ENCODE measurements around the gene BOK. TPM values are rescaled to one million over a fixed set of nuclear protein-coding genes. Genes with fewer than 3 reads are reported as not detected.

BOK gene
- total RNA-seq, 1 experiment from 2014 or later = 18.6 TPM

DNA sequence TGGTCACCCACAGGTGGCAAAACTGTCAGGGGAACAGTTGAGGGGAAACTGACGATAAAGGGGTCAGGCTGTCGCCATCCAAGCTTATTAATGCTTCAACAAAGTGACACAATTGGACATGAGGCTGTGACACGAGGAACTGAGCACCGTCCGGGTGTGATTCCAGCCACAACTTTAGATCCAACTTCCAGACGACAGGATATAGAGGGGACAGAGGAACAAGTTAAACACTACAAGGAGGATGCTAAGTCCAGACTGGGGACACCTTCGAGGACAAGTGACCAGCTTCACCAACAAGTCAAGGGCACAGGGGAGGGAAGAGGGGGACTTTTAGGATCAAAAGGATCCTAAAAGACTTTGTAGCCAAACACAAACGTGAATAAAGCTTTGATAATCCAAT lies 23.8 kb downstream of the BOK start:
- Mint-ChIP-seq H3K27me3 (ENCODE audit: insufficient read depth, unreplicated experiment) (no peaks in the 10 kb centered on the region), H3K4me3 (ENCODE audit: unreplicated experiment) (no peak overlapping the region), H3K4me1 (ENCODE audit: low read depth, unreplicated experiment) (no peaks in the 10 kb centered on the region), H3K36me3 (ENCODE audit: insufficient read depth, unreplicated experiment) (peaks cover 65% of the 10 kb centered on the region), H3K9me3 (ENCODE audit: unreplicated experiment) (peaks cover 25% of the 10 kb centered on the region), H3K27ac (ENCODE audit: unreplicated experiment) (no peak overlapping the region)
- no peaks in the 10 kb centered on the region for H3K27me3 ChIP-seq (replicated peaks; ENCODE audit: control insufficient read depth, insufficient read depth, low read length)
- no peak for DNase-seq
- H3K36me3 ChIP-seq (ENCODE audit: control insufficient read depth, insufficient read depth, low read length) = no peaks in the 10 kb centered on the region
- H3K4me1 ChIP-seq = no peaks in the 10 kb centered on the region
- BruUV-seq (replicated peaks) = no TSS peak
- ChIA-PET CTCF (no interaction called here), POLR2A (no interaction called here)
- no peak for TF ChIP-seq CTCF (IDR thresholded peaks at IDR 0.05; ENCODE audit: insufficient read depth in 1 of 2, low read depth in 1 of 2, low read length in 1 of 2, severe bottlenecking in 1 of 2, unreplicated experiment in 1 of 2)
- intact Hi-C loops (cut with micrococcal nuclease; ENCODE audit: unreplicated experiment) = no loop called here
- H3K9me3 ChIP-seq = peaks cover 10% of the 10 kb centered on the region
- H3K4me3 ChIP-seq (ENCODE audit: low read depth, low read length) = no peak overlapping the region

- Mint-ChIP-seq H3K27ac (ENCODE audit: unreplicated experiment) (no peak overlapping the region), H3K9me3 (ENCODE audit: unreplicated experiment) (peaks cover 29% of the 10 kb centered on the region), H3K27me3 (ENCODE audit: insufficient read depth, unreplicated experiment) (no peaks in the 10 kb centered on the region), H3K36me3 (ENCODE audit: insufficient read depth, unreplicated experiment) (peaks cover 65% of the 10 kb centered on the region), H3K4me3 (ENCODE audit: unreplicated experiment) (no peak overlapping the region), H3K4me1 (ENCODE audit: low read depth, unreplicated experiment) (no peaks in the 10 kb centered on the region)
- TF ChIP-seq CTCF (IDR thresholded peaks at IDR 0.05; ENCODE audit: insufficient read depth in 1 of 2, low read depth in 1 of 2, low read length in 1 of 2, severe bottlenecking in 1 of 2, unreplicated experiment in 1 of 2) = no peak
- ChIA-PET POLR2A (no interaction called here), CTCF (no interaction called here)
- Histone ChIP-seq H3K4me3 (ENCODE audit: low read depth, low read length) (no peak overlapping the region), H3K9me3 (peaks cover 10% of the 10 kb centered on the region), H3K36me3 (ENCODE audit: control insufficient read depth, insufficient read depth, low read length) (no peaks in the 10 kb centered on the region), H3K27me3 (replicated peaks; ENCODE audit: control insufficient read depth, insufficient read depth, low read length) (no peaks in the 10 kb centered on the region), H3K4me1 (no peaks in the 10 kb centered on the region)
- intact Hi-C loops (cut with micrococcal nuclease; ENCODE audit: unreplicated experiment) = no loop called here
- BruUV-seq (replicated peaks) = no TSS peak
- DNase-seq = no peak
These were observed 24.3 kb downstream of the BOK start for GRCh38 chr2:241582806-241583205.

DNA sequence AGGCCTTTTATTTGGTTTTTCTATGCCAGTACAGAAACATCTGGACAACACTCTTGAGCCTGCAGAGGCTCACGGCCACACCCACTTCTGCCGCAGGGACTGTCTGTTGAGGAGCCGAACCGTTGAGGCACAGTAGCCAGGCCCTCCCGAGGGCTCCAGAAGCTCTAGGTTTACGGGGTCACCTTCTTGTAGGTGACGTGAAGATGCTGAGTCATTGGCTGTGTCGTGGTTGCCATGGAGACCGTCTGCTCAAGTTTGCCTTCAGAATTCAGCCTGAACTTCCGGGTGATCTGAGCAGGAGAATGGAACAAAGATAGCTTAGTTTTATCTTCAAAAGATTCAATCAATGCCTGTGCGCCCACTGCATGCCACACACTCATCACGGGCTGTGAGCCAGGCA lies 25.9 kb downstream of the BOK start:
- Histone ChIP-seq H3K4me1 (no peaks in the 10 kb centered on the region), H3K36me3 (ENCODE audit: control insufficient read depth, insufficient read depth, low read length) (no peaks in the 10 kb centered on the region), H3K27me3 (replicated peaks; ENCODE audit: control insufficient read depth, insufficient read depth, low read length) (no peaks in the 10 kb centered on the region), H3K9me3 (peaks cover 10% of the 10 kb centered on the region), H3K4me3 (ENCODE audit: low read depth, low read length) (no peak overlapping the region)
- BruUV-seq (replicated peaks) = no TSS peak
- H3K36me3 Mint-ChIP-seq (ENCODE audit: insufficient read depth, unreplicated experiment) = peaks cover 69% of the 10 kb centered on the region
- no peaks in the 10 kb centered on the region for H3K27me3 Mint-ChIP-seq (ENCODE audit: insufficient read depth, unreplicated experiment)
- no peak overlapping the region for H3K27ac Mint-ChIP-seq (ENCODE audit: unreplicated experiment)
- no peaks in the 10 kb centered on the region for H3K4me1 Mint-ChIP-seq (ENCODE audit: low read depth, unreplicated experiment)
- no peak overlapping the region for H3K4me3 Mint-ChIP-seq (ENCODE audit: unreplicated experiment)
- DNase-seq = no peak
- H3K9me3 Mint-ChIP-seq (ENCODE audit: unreplicated experiment) = peaks cover 34% of the 10 kb centered on the region
- no peak for TF ChIP-seq CTCF (IDR thresholded peaks at IDR 0.05; ENCODE audit: insufficient read depth in 1 of 2, low read depth in 1 of 2, low read length in 1 of 2, severe bottlenecking in 1 of 2, unreplicated experiment in 1 of 2)
- intact Hi-C loops (cut with micrococcal nuclease; ENCODE audit: unreplicated experiment) = no loop called here
- CTCF ChIA-PET = interaction anchor here (0.6 kb wide), 1 partner anchor 538 kb away, joined by 6 read pairs; no protein-coding TSS in a partner anchor
- POLR2A ChIA-PET = no interaction called here
